ENCODE results near the gene RIC3.

RIC3 gene

GRCh38 chr11:8192016-8192895 lies 23.4 kb upstream of the RIC3 start:
- no peak overlapping the region for H3K4me3 ChIP-seq (ENCODE audit: low read depth, low read length)
- TF ChIP-seq CTCF (IDR thresholded peaks at IDR 0.05; ENCODE audit: control insufficient read depth, extremely low read depth, insufficient read depth), result peak; percentile 98
- DNase-seq (ENCODE audit: low read depth), result peak; percentile 35

GRCh38 chr11:8190431-8190830 lies 21.6 kb upstream of the RIC3 start:
- no peak overlapping the region for H3K4me3 ChIP-seq (ENCODE audit: low read depth, low read length)
- no peak for TF ChIP-seq CTCF (IDR thresholded peaks at IDR 0.05; ENCODE audit: control insufficient read depth, extremely low read depth, insufficient read depth)
- DNase-seq (ENCODE audit: low read depth), result no peak

- no peak for TF ChIP-seq CTCF (IDR thresholded peaks at IDR 0.05; ENCODE audit: control insufficient read depth, extremely low read depth, insufficient read depth)
- DNase-seq (ENCODE audit: low read depth), result no peak
- H3K4me3 ChIP-seq (ENCODE audit: low read depth, low read length), result no peak overlapping the region
These were observed 17.6 kb upstream of the RIC3 start for GRCh38 chr11:8186429-8186828.

GRCh38 chr11:8183111-8183510 lies 14.3 kb upstream of the RIC3 start:
- H3K4me3 ChIP-seq (ENCODE audit: low read depth, low read length), result no peak overlapping the region
- TF ChIP-seq CTCF (IDR thresholded peaks at IDR 0.05; ENCODE audit: control insufficient read depth, extremely low read depth, insufficient read depth), result no peak
- DNase-seq (ENCODE audit: low read depth), result no peak

GRCh38 chr11:8180469-8180868 lies 11.6 kb upstream of the RIC3 start:
- DNase-seq (ENCODE audit: low read depth), result no peak
- no peak for TF ChIP-seq CTCF (IDR thresholded peaks at IDR 0.05; ENCODE audit: control insufficient read depth, extremely low read depth, insufficient read depth)
- no peak overlapping the region for H3K4me3 ChIP-seq (ENCODE audit: low read depth, low read length)

GRCh38 chr11:8178297-8178696 lies 9.5 kb upstream of the RIC3 start:
- no peak for DNase-seq (ENCODE audit: low read depth)
- no peak for TF ChIP-seq CTCF (IDR thresholded peaks at IDR 0.05; ENCODE audit: control insufficient read depth, extremely low read depth, insufficient read depth)
- no peak overlapping the region for H3K4me3 ChIP-seq (ENCODE audit: low read depth, low read length)

- H3K4me3 ChIP-seq (ENCODE audit: low read depth, low read length), result no peak overlapping the region
- no peak for TF ChIP-seq CTCF (IDR thresholded peaks at IDR 0.05; ENCODE audit: control insufficient read depth, extremely low read depth, insufficient read depth)
- no peak for DNase-seq (ENCODE audit: low read depth)
These were observed 8.3 kb upstream of the RIC3 start for GRCh38 chr11:8177136-8177535.

Measured in LNCaP clone FGC (cell line).